NOMO-1 treated with DMSO at 0.1 percent for 48 hours (cell line): ENCODE data around the gene MIOS.
"Not testable (repeated sequence)": the region's sequence is repeated elsewhere in the genome, so short reads cannot be mapped to it uniquely, and the experiment has no call there.

Experiments used
- DNase-seq: peaks from one replicate; lab custom pipeline; 2025; ENCODE audit not compliant: unreplicated experiment; lab: John Stamatoyannopoulos, UW

Gene MIOS

DNA sequence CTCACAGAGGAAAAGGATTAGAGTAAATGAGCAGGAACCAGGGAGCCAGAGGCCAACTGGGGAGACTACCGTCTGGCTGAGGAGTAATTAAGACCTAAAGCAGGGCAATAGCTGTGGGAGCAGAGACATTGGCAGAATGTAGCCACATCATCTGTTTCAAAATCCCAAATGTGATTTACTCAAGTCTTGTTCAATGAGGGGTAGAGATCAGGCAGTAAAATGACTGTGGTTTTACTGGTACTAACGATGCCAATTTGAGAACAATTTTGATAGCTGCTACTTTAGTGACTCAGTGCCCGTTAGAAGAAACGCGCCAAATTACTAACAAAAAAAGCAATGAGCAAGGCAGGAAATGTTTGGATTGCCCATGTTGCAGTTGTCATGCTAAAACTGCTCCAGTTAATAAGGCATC, 12.7 kb upstream of the MIOS start:
- peak; percentile 62 for DNase-seq

DNA sequence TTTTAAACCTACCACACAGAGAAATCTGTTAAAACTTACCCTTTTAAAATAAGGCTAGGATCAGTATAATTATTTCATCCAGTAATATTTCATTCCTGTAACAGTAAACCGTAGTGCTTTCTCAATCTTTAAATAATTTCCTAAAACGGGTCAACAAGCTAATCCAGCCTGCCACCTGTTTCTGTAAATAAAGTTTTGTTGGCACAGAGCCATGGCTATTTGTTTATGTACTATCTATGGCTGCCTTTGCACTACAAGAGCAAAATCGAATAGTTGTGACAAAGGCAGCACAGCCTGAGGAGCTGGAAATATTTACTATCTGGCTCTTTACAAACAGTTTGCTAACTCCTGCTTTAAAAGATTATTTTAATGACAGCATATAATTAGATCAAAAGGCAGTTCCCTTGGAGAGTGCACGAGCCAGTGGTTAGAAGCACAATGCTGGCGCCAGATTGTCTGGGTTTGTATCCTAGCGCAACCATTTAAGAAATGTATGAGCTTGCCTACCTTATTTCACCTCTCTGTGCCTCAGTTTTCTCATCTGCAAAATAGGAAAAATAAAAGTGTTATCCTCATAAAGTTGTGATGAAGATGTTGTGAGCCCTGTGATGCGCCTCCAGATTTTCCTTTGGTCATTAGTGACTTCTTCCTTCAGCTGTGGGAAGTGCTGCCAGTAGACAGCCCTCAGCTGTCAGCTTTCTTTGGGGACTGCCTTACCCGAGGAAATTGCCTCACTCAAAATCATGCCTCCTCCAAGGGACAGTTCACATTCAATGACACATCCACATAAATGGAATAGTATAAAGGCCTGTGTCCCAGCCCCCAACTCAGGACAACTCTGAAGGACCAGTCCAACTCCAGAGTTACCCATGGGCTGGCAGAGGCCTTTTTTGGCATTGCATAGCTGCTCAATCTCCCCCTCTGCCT, 11.8 kb upstream of the MIOS start:
- DNase-seq = no peak

DNA sequence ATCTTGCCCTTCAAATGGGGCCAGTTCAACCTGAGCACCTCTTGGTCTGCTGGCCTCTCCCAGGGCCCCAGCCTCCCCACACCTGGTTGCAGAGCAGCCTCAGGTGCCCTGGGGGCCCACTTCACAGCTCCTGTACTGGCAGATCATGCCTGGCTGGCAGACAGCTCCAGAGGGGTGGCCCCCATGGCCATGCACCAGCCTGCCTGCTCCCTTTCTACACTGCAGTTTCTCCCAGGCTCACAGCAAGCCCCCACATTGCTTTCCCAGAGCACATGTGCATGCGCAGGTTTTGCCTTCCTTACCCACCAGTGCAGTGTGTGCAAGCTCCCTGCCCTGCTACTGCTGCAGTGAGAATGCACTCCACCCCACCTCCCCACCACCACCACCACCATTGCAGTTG, 9.8 kb upstream of the MIOS start:
- DNase-seq = no peak

DNA sequence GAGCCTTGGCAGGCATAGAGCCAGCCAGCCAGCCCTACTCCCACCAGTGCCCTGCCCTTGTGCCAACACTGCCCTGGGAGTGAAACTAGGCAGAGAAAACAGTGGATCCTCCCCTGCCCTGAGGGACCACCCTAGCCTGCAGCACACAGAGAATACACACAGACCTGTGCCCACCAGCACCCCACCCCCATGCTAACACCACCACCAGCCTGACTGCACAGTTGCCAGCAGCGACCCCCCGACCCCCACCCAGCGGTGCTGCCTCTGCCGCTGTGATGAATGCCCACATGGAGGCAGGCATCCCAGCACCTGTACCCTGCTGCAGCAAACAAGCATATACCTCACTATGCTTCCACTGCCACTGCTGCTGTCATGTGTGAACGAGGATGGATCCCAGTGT, 9.4 kb upstream of the MIOS start:
- no peak for DNase-seq

DNA sequence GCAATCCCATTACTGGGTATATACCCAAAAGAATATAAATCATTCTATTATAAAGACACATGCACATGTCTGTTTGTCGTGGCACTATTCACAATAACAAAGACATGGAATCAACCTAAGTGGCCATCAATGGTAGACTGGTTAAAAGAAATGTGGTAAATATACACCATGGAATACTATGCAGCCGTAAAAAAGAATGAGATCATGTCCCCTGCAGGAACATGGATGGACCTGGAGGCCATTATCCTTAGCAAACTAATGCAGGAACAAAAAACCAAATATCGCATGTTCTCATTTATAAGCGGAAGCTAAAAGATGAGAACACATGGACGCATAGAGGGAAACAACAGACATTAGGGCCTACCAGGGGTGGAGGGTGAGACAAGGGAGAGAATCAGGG, 5.1 kb upstream of the MIOS start:
- DNase-seq = not testable (repeated sequence)

DNA sequence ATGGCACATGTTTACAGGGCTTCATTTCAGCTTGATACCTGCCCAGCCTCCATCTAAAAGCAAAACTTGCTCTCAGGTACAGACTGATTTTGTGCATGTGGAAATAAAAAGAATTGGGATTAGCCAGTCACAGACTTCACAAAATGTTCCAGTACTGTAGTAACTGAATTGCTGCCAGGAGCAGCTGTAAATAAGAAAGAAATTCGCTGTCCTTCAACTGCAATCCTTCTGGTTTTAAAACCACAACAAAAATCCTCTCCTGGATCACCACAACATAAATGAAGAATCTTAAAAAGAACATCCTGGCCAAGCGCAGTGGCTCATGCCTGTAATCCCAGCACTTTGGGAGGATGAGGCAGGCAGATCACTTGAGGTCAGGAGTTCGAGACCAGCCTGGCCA, 3.9 kb upstream of the MIOS start:
- DNase-seq = no peak

DNA sequence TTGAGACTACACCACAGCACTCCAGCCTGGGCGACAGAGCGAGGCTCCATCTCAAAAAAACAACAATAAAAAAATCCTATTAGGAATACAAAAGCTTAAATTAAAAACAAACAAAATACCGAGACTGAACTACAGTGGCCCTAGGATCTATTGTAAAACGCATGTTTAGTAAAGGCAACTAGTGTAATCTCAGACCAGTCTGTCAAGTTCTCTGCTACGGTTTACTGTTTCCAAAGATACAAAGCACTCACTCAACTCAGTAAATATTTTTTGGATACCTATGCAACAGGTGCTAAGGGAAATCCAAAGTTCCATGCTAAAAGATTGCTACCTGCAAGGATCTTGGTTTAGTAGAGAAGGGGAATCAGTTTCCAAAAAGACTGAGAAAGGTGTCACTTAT, 3.4 kb upstream of the MIOS start:
- DNase-seq = no peak

DNA sequence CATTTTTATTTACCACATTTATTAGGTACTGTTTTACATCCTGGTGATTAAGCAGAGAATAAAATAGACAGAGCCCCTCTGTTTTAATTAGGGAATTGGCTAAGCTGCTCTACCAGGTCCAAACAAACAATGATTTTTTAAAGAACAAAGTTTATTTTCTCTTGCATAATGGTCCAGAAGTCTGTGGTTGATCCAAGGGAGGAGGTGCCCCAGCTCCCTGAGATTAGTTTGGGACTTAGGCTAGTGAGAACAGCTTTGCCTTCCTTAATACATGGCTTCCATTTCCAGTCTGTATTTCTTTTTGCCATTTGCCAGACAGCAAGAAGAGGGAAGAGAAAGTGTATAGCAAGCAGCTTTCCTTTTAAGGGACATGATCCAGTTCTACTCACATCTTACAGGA, 2.9 kb upstream of the MIOS start:
- no peak for DNase-seq

DNA sequence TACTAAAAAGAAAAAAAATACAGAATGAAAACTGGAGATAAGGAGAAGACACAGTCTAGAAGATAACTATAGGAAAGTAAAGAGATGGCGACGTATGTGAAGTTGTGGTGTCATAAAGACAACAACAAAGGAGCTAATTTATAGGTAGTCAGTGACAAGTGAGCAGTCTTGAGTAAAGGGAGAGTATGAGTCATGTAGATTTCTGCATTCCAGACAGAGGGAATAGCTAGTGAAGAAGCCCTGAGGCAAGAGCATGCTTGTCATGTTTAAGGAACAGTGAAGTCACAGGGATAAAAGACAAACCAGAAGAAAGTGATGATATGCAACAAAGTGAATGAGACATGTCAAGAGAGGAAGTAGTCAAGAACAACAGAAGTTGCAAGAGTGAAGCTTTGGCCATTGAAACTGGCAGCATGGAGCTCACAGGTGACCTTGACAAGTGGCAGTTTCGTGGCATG, 2.3 kb upstream of the MIOS start:
- DNase-seq = peak; percentile 47

DNA sequence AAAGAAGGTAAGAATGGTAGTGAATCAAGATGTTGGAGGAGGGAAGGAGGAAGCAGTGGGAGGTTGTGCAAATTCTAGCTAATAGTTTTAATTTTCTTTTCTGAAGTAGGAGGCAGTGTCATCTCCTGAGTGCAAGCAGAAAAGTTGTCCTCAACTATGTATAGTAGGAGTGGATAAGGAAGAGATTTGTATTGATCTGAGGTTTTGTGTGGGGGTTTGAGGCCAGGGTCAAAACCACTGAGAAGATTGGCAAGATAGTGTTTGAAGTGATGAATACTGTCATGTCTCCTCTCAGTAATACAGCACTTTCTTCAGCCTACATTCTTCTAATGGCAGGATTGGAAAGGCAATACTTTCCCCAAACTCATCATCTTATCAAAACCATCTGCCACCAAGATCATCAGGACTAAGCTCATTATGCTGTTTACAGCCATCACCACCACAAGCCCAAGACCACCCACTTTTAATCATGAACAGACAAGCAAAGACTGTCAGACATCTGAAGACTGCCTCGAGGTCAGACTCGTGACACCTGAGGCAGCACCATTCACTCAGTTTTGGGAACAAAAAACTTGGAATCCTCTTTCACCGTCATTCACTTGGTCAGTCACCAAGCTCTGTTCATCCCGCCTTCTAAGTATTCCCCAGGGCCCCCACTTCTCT, 1.5 kb upstream of the MIOS start:
- DNase-seq = no peak

DNA sequence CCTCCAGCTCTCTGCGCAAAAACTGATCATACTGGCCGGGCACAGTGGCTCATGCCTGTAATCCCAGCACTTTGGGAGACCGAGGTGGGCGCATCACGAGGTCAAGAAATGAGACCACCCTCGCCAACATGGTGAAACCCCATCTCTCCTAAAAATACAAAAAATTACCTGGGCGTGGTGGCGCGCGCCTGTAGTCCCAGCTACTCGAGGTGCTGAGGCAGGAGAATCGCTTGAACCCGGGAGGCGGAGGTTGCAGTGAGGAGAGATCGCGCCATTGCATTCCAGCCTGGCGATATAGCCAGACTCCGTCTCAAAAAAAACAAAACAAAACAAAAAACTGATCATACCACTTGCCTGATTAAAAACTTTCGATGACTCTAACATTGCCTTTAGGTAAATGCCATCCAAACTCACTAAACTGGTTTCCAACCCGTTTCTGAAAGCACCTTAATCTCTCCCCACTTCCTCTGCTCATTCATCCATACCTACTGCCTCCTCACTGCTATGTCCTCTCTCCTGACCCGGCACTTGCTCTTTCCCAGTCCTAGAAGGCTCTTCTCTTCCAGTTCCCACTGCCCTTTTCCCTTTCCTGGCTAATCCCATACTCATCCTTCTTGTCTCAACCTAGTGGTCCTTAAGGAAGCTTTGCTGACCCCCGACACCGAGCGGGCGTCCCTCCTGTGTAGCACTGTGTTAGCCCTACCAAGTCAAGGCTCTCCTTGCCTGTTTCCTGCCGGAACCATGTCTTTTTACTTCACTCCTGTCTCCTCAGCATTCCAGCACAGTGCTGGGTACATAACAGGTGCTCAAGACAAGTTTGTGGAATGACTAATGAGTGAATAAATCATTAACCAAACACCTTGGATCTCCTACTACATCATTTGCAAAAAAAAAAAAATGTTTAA, 686 bp upstream of the MIOS start:
- no peak for DNase-seq

DNA sequence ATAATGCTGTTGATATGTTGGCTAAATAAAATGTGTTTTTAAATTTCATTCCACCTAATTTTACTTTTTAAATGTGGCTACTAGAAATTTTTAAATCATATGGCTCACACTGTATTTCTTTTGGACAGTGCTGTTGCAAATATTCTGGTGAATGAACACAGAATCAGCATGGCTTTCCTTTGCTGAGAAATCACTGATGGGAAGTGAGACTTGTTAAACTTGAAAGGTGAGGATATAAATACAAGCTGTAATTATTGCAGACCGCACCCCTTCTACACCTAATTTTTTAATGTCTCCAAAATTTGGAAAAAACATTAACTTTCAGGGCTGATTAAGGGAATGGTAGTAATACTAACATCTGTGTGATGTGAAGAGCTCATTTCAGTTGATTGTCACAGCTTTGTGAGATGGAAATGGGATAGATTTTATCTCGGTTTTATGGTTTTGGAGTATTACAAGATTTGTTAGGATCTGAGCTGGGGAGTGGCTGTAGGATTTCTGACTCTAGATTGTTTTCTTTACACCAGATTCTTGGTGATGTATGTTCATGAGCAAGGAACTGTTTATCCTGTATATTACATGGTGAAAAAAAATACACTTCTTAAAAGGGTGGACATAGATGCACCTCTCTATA, 1.3 kb downstream of the MIOS start:
- DNase-seq = peak; percentile 6

DNA sequence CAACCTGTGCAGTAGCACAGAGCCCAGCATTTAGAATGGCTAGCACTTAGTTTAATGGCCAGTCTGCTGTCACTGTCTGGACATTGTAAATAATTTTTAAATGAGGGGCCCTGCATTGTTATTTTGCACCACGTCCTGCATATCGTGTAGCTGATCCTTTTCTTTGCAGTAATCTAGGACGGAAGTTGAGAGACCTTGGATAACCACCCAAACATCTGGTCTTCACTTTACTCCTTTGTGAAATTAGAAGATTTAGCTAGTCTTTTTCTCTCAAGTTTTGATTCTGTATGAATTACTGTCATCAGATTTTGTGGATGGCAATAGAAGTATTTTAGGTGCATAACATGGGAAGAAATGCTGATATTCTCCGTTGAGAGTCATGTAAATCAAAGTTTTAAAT, 1.9 kb downstream of the MIOS start:
- no peak for DNase-seq

DNA sequence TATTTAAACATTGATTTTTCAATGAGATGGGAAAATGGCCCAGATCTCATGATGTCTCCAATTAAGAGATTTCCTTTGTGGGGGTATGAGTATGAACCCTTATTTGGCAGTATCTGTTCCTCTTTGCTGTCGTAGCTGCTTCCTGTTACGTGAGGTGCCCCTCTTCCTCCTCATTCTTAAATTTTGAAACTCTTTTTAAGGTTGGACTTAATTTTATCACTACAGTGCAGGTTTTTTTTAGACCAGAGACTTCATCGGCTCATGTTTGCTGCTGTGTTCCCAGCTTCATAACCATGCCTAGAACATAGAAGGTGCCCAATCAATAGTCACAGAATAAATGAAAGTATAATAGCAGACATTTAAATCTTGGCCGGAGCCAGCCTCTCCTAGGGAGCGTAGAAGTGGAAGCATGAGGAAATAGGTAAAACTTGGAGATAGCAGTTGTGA, 2.4 kb downstream of the MIOS start:
- peak; percentile 90 for DNase-seq

DNA sequence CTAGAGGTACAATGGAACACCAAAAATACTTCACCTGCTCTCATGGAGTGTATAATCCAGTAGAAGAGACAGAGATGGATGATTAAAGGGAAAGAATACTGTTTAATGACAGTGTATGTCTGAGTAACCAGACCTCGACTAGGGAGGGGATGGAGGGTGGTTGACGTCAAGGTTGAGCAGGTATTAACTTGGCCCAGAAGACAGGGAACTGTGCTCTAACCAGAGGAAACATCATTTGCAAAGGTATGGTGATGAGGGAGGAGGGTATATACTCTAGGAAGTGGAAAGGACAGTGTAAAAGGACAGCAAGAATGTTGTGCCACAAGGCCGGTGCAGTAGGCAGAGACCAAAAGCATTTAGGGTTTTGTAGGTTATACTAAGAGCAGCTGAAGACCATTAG, 2.9 kb downstream of the MIOS start:
- no peak for DNase-seq

DNA sequence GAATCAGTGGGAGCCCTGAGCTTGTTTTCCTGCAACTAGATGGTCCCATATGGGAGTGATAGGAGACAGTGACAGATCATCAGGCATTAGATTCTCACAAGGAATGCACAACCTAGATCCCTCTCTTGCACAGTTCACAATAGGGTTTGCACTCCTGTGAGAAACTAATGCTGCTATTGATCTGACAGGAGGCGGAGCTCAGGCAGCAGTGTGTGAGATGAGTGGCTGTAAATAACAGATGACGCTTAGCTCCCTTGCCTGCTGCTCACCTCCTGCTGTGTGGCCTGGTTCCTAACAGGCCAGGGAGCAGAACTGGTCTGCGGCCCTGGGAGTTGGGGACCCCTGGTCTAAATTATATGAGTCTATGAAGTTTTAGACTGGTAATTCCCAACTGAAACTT, 3.9 kb downstream of the MIOS start:
- DNase-seq = no peak

DNA sequence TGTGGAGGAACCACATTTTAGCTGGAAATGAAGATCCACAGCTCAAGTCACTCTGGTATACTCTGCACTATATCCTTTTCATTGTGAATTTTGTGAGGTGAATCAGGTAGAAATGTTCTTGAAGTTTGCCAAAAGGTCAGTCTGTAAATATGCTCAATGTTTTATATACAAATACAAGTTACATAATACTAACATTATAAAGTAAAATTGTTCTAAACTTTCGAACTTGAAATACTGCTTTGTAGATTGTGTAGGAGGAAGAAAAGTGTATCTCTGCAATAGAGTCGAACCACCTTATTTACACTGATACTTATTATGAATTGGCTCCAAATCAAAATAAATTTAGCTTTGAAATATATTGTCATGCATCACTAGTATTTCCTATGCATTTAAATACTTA, 7.0 kb downstream of the MIOS start:
- no peak for DNase-seq

DNA sequence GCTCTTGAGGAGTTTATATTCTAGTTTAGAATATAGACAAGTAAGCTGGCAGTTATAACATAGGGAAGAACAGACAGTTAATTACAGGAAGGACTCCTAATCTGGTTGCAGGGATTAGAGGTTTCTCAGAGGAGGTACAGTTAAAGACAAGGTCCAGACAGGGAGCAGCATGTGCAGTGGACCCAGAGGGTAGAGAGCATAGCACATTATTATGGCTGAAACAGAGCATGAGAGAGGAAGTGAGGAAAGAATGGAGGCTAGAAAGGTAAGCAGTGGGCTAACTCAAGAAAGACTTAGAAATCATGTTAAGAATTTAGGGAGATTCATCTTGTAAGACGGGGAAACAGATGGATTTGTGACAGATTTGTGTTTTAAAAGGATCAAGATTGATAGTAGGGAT, 9.7 kb downstream of the MIOS start:
- DNase-seq = no peak

DNA sequence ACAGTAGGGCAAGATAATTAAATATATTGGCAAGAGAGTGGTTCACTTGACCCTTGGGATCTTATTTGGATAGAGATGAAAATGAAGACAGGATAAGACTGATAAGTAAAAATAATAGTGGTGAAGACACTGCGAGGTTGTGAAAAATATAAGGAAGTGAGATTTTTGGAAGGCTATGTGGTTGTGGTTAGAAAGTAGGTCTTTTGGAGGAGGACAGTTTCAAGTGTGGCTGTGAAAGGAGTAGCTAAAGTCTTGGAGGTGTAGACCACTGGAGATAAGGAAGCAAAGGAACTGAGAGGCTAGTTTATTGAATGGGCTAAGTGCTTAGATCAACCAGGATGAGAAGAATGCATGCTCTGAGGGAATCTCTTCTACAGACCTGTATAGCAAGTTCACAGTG, 11.2 kb downstream of the MIOS start:
- peak; percentile 89 for DNase-seq

DNA sequence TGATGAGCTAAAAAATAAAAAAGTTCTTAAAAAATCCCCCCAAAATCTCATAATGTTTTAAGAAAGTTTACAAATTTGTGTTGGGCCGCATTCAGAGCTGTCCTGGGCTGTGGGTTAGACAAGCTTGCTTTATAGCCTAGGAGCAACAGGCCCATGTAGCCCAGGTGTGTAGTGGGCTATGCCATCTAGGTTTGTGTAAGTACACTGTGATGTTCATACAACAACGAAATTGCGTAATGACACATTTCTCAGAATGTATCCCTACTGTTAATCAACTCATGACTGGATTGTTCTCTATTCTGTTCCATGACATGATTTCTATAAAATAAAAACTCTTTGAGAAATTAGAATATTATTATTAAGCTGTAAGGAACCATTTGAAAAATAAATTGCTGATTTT, 13.0 kb downstream of the MIOS start:
- DNase-seq = no peak
